ENCODE measurements around the gene HOXB2.

HOXB2 gene

DNA sequence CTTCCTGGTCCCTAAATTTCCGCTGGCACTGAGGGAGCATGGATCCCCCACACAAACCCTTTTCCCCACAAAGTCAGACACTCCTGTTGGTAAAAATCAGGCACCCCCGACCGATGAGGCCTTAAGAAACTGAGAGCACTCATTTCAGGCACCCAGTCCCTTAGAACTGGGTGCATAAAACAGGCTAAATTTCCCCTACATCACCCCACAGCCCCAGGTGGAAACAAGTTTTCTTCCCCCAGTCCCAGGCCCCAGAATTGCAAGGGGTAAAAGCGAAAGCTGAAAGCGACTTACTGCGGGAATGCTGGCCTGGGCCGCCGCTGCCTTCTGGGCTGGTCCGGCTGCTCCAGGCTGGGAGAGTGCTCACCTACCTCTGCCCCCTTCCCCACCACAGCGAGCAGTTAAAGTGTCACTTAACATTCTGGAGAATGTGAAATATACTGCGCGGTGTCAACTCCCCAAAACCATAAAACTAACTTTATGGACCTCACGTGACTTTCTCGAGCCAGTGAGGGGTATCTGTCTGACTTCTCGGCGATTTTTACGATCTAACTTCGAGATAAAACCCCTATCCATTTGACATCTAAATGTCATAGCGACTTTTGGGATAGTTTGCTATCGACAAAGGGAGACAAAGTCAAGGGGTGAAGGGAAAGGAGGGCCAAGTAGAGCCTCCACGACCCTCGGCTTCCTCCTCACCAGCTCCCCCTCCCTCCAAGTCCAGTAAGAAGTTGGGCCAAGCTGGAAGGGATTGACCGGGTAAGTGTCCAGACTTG lies 45.1 kb upstream of the HOXB2 start, which contains the start of gene HOXB3 (continued):
- TF ChIP-seq, protein P1, sequence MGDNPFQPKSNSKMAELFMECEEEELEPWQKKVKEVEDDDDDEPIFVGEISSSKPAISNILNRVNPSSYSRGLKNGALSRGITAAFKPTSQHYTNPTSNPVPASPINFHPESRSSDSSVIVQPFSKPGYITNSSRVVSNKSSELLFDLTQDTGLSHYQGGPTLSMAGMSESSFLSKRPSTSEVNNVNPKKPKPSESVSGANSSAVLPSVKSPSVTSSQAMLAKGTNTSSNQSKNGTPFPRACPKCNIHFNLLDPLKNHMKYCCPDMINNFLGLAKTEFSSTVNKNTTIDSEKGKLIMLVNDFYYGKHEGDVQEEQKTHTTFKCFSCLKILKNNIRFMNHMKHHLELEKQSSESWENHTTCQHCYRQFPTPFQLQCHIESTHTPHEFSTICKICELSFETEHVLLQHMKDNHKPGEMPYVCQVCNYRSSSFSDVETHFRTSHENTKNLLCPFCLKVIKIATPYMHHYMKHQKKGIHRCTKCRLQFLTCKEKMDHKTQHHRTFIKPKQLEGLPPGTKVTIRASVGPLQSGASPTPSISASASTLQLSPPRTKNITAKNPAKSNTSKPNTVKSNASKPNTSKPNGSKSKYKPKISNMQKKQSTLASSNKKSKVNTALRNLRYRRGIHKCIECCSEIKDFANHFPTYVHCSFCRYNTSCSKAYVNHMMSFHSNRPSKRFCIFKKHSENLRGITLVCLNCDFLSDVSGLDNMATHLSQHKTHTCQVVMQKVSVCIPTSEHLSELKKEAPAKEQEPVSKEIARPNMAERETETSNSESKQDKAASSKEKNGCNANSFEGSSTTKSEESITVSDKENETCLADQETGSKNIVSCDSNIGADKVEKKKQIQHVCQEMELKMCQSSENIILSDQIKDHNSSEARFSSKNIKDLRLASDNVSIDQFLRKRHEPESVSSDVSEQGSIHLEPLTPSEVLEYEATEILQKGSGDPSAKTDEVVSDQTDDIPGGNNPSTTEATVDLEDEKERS (tag by site-specific recombination; IDR thresholded peaks at IDR 0.05) = no peak
- TF ChIP-seq ZNF510 (tag by site-specific recombination; IDR thresholded peaks at IDR 0.05; ENCODE audit: insufficient replicate concordance) = no peak
- TF ChIP-seq, protein P2, sequence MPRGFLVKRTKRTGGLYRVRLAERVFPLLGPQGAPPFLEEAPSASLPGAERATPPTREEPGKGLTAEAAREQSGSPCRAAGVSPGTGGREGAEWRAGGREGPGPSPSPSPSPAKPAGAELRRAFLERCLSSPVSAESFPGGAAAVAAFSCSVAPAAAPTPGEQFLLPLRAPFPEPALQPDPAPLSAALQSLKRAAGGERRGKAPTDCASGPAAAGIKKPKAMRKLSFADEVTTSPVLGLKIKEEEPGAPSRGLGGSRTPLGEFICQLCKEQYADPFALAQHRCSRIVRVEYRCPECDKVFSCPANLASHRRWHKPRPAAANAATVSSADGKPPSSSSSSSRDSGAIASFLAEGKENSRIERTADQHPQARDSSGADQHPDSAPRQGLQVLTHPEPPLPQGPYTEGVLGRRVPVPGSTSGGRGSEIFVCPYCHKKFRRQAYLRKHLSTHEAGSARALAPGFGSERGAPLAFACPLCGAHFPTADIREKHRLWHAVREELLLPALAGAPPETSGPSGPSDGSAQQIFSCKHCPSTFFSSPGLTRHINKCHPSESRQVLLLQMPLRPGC (tag by site-specific recombination; IDR thresholded peaks at IDR 0.05) = peak; percentile 94
- TF ChIP-seq MYNN (tag by site-specific recombination; IDR thresholded peaks at IDR 0.05; ENCODE audit: borderline replicate concordance) = no peak
- TF ChIP-seq REPIN1 (tag by site-specific recombination; IDR thresholded peaks at IDR 0.05; ENCODE audit: low read depth) = no peak
- no peak for TF ChIP-seq ZNF791 (tag by site-specific recombination; IDR thresholded peaks at IDR 0.05)
- TF ChIP-seq, protein P3, sequence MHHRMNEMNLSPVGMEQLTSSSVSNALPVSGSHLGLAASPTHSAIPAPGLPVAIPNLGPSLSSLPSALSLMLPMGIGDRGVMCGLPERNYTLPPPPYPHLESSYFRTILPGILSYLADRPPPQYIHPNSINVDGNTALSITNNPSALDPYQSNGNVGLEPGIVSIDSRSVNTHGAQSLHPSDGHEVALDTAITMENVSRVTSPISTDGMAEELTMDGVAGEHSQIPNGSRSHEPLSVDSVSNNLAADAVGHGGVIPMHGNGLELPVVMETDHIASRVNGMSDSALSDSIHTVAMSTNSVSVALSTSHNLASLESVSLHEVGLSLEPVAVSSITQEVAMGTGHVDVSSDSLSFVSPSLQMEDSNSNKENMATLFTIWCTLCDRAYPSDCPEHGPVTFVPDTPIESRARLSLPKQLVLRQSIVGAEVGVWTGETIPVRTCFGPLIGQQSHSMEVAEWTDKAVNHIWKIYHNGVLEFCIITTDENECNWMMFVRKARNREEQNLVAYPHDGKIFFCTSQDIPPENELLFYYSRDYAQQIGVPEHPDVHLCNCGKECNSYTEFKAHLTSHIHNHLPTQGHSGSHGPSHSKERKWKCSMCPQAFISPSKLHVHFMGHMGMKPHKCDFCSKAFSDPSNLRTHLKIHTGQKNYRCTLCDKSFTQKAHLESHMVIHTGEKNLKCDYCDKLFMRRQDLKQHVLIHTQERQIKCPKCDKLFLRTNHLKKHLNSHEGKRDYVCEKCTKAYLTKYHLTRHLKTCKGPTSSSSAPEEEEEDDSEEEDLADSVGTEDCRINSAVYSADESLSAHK (tag by site-specific recombination; IDR thresholded peaks at IDR 0.05) = peak; percentile 95
- TF ChIP-seq BCL11B (tag by site-specific recombination; IDR thresholded peaks at IDR 0.05; ENCODE audit: low read depth) = peak; percentile 89
- peak; percentile 69 for TF ChIP-seq ZNF600 (tag by site-specific recombination; IDR thresholded peaks at IDR 0.05)
- TF ChIP-seq ZNF585B (tag by site-specific recombination; IDR thresholded peaks at IDR 0.05) = no peak
- TF ChIP-seq ZNF416 (tag by site-specific recombination; IDR thresholded peaks at IDR 0.05) = no peak
- TF ChIP-seq ZNF354C (tag by site-specific recombination; IDR thresholded peaks at IDR 0.05; ENCODE audit: borderline replicate concordance, low read depth) = no peak
- TF ChIP-seq ZEB2 (tag by site-specific recombination; IDR thresholded peaks at IDR 0.05) = peak; percentile 93
- no peak for TF ChIP-seq ZNF223 (tag by site-specific recombination; IDR thresholded peaks at IDR 0.05)
- TF ChIP-seq, protein P4, sequence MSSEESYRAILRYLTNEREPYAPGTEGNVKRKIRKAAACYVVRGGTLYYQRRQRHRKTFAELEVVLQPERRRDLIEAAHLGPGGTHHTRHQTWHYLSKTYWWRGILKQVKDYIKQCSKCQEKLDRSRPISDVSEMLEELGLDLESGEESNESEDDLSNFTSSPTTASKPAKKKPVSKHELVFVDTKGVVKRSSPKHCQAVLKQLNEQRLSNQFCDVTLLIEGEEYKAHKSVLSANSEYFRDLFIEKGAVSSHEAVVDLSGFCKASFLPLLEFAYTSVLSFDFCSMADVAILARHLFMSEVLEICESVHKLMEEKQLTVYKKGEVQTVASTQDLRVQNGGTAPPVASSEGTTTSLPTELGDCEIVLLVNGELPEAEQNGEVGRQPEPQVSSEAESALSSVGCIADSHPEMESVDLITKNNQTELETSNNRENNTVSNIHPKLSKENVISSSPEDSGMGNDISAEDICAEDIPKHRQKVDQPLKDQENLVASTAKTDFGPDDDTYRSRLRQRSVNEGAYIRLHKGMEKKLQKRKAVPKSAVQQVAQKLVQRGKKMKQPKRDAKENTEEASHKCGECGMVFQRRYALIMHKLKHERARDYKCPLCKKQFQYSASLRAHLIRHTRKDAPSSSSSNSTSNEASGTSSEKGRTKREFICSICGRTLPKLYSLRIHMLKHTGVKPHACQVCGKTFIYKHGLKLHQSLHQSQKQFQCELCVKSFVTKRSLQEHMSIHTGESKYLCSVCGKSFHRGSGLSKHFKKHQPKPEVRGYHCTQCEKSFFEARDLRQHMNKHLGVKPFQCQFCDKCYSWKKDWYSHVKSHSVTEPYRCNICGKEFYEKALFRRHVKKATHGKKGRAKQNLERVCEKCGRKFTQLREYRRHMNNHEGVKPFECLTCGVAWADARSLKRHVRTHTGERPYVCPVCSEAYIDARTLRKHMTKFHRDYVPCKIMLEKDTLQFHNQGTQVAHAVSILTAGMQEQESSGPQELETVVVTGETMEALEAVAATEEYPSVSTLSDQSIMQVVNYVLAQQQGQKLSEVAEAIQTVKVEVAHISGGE (tag by site-specific recombination; conservative IDR thresholded peaks at IDR 0.05; ENCODE audit: low read depth) = peak; percentile 39
- no peak for TF ChIP-seq ZNF626 (tag by site-specific recombination; IDR thresholded peaks at IDR 0.05)
- TF ChIP-seq ZFHX2 (tag by site-specific recombination; conservative IDR thresholded peaks at IDR 0.05) = no peak
- TF ChIP-seq ZNF837 (tag by site-specific recombination; IDR thresholded peaks at IDR 0.05) = no peak
- TF ChIP-seq ZNF558 (tag by site-specific recombination; IDR thresholded peaks at IDR 0.05) = peak; percentile 51; the same call in 1 of the 2 replicates
- no peak for TF ChIP-seq ZNF37A (tag by site-specific recombination; IDR thresholded peaks at IDR 0.05)
- no peak for TF ChIP-seq MEIS1 (CRISPR knock-in tag; IDR thresholded peaks at IDR 0.05; ENCODE audit: borderline replicate concordance)
- no peak for TF ChIP-seq ZNF19 (tag by site-specific recombination; IDR thresholded peaks at IDR 0.05; ENCODE audit: low read depth)
- TF ChIP-seq, protein P5, sequence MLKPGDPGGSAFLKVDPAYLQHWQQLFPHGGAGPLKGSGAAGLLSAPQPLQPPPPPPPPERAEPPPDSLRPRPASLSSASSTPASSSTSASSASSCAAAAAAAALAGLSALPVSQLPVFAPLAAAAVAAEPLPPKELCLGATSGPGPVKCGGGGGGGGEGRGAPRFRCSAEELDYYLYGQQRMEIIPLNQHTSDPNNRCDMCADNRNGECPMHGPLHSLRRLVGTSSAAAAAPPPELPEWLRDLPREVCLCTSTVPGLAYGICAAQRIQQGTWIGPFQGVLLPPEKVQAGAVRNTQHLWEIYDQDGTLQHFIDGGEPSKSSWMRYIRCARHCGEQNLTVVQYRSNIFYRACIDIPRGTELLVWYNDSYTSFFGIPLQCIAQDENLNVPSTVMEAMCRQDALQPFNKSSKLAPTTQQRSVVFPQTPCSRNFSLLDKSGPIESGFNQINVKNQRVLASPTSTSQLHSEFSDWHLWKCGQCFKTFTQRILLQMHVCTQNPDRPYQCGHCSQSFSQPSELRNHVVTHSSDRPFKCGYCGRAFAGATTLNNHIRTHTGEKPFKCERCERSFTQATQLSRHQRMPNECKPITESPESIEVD (tag by site-specific recombination; IDR thresholded peaks at IDR 0.05) = peak; percentile 100
- TF ChIP-seq ZNF501 (tag by site-specific recombination; IDR thresholded peaks at IDR 0.05) = peak; percentile 82; the same call in 1 of the 2 replicates
- peak; percentile 53; the same call in 1 of the 2 replicates for TF ChIP-seq ZNF24 (tag by site-specific recombination; IDR thresholded peaks at IDR 0.05)
- TF ChIP-seq, protein P6, sequence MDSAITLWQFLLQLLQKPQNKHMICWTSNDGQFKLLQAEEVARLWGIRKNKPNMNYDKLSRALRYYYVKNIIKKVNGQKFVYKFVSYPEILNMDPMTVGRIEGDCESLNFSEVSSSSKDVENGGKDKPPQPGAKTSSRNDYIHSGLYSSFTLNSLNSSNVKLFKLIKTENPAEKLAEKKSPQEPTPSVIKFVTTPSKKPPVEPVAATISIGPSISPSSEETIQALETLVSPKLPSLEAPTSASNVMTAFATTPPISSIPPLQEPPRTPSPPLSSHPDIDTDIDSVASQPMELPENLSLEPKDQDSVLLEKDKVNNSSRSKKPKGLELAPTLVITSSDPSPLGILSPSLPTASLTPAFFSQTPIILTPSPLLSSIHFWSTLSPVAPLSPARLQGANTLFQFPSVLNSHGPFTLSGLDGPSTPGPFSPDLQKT (IDR thresholded peaks at IDR 0.05; ENCODE audit: borderline replicate concordance, low read depth, low read length) = no peak
